Stimulated activated CD8-positive, alpha-beta memory T cell treated with anti-CD3 and anti-CD28 coated beads, Interleukin-4, amount 100 ng/mL, for 24 hours (primary cell): ENCODE measurements around the gene SURF6.
"Not testable (repeated sequence)": the region's sequence is repeated elsewhere in the genome, so short reads cannot be mapped to it uniquely, and the experiment has no call there.

Experiments used
- DNase-seq: peaks from one replicate; pipeline ENCODE4 v3.0.0-alpha.2; 2020; ENCODE audit warnings: low read depth

SURF6 gene

DNA sequence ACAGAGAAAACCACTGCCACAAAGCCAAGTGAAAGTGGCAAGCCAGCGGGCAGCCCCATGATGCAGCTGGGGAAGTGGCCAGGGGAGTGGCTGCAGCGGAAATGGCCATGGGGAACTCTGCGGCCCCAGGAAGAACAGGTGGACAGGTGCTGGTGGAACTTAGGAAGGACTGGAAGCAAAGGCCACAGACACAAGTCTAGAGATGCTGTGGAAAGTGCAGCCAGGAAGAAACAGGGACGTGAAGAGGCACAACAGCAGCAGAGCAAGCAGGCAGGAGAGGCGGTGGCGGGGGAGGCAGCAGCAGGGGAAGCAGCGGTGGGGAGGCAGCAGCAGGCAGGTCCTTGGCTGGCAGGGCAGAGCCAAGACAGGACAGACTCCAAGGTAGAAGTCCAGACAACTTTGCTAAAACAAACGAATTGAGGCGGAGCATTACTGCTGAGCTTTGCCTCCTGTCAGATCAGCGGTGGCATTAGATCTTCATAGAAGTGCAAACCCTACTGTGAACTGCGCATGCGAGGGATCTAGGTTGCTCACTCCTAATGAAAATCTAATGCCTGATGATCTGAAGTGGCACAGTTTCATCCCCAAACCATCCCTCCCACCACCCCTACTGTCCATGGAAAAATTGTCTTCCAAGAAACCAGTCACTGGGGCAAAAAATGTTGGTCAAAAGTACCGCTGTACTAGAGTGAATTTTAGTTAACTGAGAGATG is 11.8 kb downstream of the SURF6 start:
- no peak for DNase-seq

DNA sequence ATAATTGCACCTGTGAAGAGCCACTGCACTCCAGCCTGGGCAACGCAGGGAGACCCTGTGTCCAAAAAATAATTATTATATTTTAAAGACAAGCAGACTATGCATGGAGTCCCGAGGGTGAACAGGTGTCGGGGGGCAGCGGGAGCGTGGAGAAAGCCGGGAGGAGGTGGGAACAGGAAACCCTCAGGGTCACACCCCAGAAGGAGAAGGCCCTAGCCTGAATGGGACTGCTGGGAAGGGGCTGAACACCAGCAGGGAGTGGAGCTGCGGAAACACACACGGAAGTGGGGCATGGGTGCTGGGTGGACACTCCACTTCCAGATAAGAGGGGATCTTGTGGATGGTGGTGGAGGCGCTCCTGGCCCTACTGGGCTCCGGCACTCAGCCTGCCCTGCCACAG is 12.8 kb downstream of the SURF6 start:
- DNase-seq, result no peak

DNA sequence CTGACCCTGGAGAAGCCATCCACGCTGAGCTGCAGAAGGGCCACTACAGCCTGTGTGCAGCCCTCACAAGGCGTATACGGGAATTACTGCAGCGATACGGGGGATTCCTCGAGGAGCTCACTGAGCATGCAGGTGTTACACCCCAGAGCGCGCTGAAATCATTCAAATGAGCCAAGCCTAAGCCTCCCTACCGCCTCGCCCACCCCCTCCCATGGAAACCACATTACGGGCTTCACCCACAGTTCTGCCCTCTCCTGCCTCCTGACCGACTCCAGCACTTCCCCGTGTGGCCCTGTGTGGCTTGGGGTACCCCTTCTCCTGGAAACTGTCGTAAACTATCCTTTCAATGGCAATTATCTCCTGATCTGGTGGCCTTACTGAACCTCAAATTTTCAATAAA is 13.3 kb downstream of the SURF6 start:
- no peak for DNase-seq

DNA sequence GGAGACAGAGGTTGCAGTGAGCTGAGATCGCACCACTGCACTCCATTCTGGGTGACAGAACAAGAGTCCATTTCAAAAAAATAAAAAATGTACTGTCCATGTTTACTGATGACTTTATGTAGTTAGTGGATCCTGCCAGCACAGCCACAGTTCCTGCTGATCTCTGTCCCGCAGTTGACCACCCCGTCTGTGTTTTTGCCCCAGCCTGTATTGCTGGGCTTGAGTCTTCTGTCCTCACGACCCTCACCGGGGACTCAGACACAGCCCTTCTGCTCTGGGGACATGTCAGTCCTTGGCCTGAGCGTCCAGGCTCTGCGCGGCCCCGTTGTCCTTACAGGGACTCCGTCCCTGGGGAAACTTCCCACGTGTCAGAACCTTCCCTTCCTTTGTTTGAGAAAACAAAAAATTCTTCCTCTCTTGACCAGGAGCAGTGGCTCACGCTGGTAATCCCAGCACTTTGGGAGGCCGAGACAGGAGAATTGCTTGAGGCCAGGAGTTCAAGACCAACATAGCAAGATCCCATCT is 14.5 kb downstream of the SURF6 start:
- no peak for DNase-seq

DNA sequence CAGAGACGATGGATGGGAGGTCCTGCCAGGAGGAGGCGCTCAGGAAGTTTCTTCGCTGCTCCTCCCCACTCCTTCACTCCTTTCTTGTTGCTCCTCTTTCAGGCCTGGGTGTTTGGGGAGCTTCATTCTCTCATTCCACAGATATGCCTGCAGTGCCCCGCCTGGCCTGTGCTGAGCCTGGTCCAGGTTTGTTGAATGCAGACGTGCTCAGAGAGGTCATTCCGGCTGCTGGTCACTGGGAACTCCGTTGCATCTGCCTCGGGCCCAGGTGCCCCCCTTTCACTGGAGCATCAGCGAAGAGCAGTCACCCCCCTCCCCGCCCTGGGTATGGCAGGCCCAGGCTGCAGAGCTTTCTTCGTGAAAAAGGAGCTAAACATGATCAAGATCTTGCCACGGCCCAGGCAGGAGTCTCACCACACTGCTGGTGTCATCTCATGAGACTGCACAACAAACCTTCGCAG is 15.5 kb downstream of the SURF6 start:
- DNase-seq, result no peak

DNA sequence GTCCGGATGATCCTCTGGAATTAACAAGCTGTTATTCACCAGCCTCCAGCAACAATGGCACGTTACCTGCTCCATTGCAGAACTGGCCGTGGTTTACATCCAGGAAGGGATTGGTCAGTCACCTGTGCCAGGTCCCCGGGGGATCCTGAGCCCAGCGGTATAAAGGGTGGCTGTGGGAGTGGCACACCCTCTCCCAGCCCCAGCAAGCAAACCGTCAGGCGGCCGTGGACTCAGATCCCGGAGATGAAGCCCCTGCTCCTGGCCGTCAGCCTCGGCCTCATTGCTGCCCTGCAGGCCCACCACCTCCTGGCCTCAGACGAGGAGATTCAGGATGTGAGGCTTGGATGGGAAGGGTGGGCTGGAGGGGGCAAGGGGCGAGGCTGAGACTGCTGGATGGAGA is 18.4 kb downstream of the SURF6 start:
- DNase-seq, result not testable (repeated sequence)

DNA sequence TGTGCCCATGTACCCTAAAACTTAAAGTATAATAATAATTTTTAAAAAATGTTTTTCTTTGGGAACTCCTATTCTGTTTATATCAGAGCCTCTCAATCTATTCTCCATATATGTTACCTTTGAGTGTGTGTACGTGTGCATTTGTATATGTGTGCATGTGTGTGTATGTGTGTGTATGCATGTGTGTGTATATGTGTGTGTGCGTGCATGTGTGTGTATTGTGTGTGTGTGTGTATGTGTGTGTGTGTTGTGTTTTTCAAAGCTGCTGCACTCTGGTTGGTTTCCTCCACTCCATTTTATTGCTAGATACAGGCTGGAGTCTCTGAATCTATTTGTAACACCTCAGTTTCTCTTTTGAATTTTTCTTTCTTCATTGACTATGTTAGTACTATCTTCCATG is 20.0 kb downstream of the SURF6 start:
- DNase-seq, result no peak

DNA sequence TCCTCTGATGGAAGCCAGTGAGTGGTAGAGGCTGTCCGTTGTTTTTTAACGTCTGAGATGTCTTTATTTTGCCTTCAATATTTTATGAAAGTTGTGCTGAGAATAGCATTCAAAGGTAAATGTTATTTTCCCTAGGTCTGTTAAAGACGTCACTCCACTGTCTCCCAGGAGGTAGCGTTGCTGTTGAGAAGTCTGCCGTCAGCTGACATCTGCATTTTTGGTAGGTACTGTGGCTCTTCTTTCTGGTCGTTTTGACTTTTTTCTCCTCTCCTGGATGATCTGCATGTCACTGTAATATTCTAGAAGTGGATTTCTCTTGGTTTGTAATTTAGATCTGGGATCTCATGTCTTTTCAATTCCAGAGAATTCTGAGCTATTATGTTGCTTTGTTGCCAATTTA is 26.4 kb downstream of the SURF6 start:
- no peak for DNase-seq

DNA sequence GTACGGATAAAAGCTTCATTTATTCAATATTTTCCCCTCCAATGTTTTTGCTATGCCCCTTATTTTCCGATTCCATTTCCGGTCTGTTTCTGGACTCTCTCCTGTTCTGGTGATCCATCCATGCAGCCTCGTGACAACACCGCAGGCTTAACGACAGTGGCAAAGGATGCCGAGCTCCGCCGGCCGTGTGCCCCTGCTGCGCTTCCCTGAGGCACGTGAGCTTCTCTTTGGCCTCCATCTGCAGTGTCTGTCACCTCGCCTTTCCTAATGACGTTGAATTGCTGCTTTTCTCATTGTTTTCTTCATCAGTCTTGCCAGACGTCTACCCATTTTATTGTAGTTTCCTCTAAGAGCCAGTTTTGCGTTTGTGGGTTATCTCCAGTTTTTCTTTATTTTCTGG is 28.7 kb downstream of the SURF6 start:
- no peak for DNase-seq

DNA sequence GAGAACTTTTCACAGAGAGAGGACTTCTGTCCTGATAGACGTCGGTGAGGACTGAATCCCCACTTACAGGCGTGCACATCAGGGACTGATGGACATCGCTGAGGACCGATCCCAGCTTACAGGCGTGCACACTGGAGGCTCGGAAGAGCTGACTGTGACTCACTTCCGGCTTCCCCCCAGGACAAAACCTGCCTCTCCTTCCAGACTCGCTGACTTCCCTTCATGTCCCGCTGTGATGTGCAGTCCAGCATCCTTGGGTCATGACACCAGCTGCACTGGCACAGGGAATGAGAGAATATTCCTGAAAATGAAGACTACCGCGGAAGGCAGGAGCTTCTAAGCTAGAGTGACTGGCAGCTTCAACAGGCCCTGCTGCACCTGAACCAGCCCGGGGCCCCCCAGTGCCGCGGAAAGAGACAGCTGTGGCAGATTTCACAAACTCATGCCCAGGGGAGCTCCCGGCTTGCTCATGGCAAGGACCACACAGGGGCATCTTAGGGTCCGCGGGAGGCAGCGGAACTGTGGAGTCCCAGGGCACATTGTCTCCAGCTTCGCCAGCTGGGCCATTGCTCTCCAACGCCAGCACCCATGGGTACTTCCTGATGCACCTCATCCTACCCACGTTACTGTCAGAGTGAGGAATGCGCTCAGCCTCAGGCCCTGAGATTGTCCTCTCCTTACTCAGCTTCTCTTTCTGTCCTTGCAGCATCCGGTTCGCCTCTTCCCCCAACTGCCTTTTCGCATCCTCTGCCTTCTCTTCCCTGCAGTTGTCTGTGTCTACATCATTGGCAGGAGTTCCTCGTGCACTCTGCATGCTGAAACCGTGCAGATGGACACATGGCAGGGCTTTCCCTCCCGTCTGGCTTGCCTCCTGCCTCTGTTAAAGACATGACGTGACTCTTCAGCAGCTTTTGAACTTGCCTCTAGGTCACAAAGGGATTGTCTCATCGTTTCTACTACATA is 29.5 kb downstream of the SURF6 start:
- no peak for DNase-seq

DNA sequence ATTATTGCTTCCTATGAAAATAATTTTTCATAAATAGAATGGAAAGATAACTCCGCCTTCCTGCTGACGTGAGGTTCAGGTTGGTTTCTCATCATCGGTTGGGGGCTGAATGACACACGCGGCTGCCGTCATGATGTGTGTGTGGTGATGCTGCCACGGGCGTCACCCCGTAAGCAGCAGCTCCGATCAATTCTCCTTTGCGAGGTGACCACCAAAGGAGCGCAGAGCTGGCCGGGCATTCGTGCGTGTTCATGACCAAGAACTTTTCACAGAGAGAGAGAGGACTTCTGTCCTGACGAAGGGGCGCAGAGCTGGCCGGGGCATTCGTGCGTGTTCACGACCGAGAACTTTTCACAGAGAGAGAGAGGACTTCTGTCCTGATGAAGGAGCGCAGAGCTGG is 30.3 kb downstream of the SURF6 start:
- no peak for DNase-seq

DNA sequence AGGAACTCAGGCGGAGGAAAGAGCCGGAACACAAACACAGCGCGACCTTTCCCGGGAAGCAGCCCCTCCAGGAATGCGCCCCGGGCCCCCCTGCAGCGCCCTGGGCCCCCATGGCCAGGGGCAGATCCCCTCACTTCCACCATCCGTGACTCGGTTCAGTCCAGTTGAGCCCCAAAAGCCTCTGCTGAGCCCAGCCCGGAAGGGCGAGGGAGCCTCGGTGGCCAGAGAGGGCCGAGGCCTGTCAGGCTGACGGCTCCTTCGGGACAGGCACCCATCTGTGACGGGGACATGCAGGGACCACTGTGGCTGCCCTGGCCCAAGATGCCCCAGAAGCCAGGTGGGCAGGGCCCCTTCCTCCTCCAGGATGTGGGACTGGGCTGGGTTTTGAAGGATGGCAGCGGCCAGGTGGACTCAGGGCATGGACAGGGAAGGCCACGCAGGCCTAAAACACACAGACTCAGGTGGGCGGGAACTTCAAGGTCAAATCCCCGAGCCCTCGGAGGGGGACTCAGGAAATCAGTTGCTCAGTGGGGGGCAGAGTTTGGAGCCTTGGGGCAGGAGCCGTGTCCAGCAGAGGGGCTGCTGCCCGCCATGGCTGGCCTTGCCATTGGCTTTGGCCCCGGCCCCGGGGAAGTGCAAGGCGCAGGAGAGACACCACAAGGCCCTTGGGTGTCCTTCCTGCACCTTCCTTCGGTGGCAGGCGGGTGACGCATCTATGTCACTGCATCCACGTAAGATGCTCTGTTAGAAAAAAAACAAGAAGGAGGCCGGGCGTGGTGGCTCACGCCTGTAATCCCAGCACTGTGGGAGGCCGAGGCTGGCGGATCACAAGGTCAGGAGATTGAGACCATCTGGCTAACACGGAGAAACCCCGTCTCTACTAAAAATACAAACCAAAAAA is 31.3 kb downstream of the SURF6 start:
- DNase-seq, result no peak

DNA sequence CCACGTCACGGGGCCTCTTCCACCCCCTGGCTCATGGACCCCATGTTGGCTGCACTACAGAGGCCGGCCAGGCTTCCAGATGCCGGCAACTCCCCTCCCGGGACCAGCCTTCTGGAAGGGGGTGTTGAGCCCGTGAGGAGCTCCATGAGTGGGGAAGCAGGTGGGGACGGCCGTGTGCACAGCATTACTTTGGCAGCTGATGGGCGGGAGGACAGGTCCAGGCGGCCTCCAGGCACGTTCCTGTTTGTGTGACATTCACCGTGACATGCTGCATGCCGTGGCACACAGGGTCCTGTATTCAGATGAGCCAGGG is 31.9 kb downstream of the SURF6 start:
- DNase-seq, result no peak

DNA sequence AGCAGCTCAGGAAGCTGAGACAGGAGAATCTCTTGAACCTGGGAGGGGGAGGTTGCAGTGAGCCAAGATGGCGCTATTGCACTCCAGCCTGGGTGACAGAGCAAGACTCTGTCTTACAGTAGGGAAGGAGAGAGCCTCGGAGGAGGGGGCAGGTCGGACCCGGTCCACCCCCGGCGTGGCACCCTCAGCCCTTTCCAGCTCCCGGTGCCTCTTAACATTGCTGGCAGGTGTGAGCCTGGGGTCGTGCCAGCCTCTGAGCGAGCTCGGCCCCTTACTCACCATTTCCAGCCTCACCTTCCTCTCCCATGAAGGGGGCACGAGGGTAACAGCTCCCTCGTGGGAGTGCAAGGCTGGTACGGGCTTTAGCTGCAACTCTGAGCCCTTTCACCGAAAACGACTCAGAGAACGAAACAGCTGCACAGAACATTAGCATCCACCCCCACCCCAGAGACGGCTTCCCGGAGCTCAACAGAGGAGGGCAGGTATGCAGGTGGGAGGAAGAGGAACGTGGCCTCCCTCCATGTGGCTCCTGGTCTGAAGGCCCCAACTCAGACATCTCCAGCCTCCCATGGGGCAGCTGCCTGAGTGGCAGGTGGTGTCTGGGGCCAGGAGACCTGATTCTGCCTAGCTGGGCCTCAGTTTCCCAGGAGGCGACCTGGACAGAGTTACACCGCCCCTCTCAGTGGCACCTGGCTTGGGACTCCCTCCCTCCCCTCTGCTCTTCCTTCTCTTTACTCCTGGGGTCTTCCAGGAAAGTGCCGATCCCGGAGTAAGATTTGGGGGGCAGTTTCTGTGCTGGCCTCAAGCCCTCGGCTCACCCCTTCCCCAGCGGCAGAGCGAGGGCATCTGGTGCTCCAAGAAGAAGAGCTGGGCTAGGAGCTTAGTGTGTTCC is 32.5 kb downstream of the SURF6 start:
- DNase-seq, result no peak

DNA sequence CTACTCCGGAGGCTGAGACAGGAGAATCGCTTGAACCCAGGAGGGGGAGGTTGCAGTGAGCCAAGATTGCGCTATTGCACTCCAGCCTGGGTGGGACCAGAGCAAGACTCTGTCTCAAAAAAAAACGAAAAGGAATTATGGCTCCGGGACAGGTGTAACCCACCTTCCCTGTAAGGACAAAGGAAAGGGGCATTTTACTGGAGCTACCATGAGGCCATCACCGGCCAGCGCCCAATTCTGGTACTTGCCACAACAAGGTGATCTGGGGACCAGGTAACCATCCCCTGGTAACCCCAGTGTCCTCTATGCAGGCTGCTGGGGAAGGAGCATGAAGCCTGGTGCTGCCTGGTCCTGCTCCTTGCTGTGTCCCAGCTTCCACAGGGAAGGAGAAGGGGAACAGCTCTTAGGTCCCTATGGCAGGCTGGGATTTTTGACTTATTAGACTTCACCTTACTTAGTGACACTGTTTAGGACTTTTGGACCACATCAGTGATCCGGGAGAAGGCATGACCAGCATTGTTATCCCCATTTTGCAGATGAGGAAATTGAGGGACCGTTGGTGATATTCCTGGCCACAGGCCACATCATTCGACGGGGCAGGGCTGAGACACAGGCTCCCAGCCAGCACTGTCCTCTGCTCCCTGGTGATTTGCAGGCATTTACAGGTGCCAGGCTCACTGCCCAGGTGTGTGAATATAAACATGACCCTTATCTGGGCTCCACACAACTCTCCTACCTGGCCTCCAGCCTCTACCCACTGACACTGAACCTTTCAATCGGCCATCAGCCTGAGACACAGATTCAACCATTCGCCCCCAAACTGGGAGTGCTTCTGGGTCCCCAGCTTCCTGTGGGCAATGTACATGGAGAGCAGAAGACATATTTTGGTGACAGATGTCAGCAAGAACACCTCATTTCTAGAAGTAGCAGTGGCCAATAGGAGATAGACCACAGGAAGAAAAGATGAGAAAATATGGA is 34.4 kb downstream of the SURF6 start:
- no peak for DNase-seq

DNA sequence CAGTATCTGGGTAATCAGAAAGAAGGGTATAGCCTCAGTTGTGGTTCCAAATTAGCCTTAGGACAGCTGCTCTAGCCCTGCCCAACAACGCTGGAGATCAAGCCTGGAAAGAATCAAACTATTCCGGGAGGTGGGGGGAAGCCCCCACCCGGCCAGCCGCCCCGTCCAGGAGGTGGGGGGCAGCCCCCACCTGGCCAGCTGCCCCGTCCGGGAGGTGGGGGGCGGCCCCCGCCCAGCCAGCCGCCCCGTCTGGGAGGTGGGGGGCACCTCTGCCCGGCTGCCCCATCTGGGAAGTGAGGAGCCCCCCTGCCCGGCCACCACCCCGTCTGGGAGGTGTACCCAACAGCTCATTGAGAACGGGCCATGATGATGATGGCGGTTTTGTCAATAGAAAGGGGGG is 36.0 kb downstream of the SURF6 start:
- DNase-seq, result not testable (repeated sequence)

DNA sequence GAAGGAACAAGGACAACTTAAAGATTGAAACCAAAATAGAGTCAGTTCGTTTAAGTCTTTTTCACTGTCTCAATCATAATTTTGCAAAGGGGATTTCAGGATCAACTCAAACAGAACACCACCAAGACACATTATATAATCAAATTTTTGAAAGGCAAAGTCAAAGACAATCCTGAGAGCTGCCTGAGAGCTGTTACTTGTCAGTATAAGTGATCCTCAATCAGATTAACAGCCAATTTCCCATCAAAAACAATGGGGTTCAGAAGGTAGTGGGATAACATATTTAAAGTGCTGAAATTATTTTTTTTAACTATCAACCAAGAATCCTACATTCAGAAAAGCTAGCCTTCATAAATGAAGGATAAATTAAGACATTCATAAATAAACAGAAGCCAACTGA is 41.7 kb downstream of the SURF6 start:
- no peak for DNase-seq

DNA sequence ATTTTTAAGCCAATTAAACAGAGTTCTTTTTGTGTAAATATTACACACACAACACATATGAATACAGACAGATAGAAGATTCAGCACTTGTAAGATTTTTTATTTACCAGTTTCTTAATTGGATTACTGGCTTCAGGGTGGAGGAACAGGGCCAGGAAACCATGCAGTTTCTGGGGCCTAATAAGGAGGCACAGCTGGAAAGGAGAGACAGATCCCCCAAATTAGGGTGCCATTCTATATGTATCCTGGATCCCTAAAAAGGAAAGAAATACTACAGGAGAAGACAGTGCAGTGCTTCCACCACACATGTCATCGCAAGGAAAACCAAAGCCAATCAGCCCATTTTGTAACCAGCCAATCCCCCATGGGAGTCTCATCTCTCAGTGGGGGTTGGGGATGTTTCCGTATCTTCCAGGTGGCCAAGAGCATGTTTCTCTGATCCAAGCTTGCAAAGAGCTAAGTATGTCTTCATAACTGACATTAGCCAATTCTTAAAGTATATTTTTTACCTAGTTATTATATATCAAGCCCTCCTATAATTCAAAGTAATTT is 45.2 kb downstream of the SURF6 start:
- DNase-seq, result no peak

DNA sequence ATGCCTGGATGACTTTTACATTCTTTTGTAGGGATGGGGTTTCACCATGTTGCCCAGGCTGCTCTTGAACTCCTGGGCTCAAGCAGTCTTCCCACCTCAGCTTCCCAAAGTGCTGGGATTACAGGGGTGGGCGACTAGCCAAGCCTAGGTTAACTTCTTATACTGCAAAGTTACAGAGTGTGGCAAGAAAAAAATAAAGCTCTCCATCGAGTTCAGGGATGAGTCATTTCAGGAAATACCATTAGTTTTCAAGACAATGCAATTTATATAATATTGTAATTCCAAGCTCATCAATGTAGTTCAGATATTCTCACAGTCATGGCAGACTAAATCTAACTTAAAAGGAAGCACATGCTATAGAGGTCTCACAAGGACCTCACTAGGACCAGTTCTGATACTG is 49.5 kb downstream of the SURF6 start:
- no peak for DNase-seq
